Stimulated activated CD4-positive, alpha-beta T cell treated with anti-CD3 and anti-CD28 coated beads, Interleukin-4, amount 100 ng/mL, for 1 hour (primary cell): Measurements from ENCODE around the gene KISS1R.

Experiments
- DNase-seq: peaks from one replicate; pipeline ENCODE4 v3.0.0-alpha.2; 2020

KISS1R gene

DNA sequence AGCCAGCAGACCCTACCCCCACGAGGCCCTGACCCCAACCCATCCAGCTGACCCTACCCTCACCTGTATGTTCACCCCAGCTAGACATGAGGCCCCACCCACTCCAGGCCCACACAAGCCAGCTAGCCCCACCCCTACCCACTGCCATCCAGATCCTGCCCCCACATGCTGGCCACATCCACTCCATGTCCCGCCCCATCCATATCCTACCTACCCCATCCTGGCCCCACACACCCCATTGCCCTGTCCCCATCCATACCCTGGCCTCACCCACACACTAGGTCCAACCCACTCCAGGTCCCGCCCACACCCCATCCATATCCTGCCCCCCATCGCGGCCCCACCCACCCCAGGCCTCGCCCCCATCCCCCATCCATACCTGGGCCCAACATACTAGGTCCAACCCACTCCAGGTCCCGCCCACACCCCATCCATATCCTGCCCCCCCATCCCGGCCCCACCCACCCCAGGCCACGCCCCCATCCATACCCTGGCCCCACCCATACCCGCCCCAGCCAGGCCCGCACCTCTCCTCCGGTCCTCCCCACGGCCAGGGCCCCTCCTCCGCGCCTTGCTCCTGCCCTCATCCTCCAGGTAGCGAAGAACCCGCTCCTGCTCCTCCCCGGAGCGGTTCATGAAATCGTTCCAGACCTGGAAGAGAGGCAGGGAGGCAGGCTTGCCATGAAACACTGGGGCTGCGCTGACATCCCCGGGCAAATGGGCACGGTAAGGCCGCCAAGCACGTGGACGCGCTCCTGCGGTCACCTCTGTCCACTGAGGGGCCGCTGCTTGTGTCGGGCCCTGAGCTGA, 16.6 kb upstream of the KISS1R start:
- no peak for DNase-seq

DNA sequence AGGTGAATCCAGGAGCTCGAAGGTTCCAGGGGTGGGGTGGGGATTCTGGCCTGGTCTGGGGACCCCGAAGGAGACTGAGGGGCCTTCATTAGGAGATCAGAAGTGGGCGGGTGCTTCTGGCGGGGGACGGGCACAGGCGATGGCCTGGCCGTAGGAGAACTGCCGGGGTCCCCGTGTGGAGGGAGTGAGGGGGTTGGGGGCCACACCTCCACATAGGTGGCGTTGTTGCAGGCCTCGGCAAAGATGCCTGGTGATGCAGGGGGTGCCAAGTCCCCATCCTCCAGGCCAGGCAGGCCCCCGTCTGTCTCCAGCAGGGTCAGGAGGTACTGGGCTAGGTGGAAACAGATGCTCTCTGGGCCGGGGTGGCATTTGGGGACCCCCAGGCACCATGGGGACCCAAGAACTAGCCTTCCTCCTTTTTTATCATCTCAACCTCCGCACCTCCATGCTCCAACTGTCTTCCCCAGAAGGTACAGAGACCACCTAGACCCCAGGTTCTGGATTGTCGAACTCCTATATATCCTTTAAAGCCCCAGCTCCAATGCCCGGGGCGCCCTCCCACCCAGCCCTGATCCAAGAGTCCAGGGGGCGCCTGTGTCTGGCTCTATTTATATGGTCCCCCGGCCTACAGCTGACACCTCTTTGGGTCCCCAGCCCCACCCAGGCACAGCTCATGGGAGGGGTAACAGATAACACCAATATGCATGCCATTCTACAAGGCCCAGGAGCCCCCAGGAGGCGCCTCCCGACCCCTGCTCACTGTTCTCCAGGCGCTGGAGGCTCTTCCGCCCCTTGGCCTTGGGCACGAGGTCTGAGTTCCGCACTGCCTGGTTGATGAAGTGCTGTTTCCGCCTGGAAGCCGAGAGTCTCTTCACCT, 15.7 kb upstream of the KISS1R start:
- DNase-seq: no peak

- DNase-seq: no peak
These were observed 15.1 kb upstream of the KISS1R start for GRCh38 chr19:902093-902370.

- DNase-seq: no peak
These were observed 14.5 kb upstream of the KISS1R start for GRCh38 chr19:902446-903226.

- no peak for DNase-seq
These were observed 13.8 kb upstream of the KISS1R start for GRCh38 chr19:903266-903797.

GRCh38 chr19:904545-904944, 12.6 kb upstream of the KISS1R start:
- DNase-seq: no peak

GRCh38 chr19:906480-906879, 10.7 kb upstream of the KISS1R start:
- DNase-seq: no peak

DNA sequence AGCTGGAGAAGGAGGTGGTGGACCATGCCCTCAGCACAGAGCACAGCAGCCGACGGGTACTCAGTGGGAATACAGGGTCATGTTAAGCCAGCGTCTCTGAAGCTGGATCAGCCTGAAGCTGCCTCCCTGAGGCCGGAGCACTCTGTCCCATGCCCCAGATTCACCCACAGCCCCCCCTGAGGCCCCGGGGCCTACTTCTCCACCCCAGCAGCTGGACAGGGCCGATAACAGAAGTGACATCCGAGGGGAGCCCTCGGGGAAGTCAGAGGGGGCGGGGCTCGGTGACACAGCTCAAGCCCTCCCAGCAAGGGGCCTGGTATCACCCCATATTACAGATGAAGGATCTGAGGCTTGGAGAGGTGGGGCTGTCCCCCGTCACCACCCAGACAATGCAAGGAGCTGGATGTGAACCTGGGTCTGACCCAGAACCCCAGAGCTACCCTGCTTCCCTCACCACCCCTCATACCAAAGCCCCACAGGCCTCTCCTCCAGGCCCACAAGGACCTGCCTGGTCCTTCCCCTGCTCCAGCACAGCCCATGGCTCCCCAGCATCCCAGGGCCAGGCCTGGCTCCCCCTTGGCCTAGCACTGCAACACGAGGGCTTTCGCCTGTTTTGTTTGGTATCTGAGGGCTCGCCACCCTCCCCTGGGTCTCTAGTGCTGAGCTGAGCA, 9.8 kb upstream of the KISS1R start:
- peak; percentile 33 for DNase-seq

- DNase-seq: no peak
These were observed 5.7 kb upstream of the KISS1R start for GRCh38 chr19:911197-912033.

DNA sequence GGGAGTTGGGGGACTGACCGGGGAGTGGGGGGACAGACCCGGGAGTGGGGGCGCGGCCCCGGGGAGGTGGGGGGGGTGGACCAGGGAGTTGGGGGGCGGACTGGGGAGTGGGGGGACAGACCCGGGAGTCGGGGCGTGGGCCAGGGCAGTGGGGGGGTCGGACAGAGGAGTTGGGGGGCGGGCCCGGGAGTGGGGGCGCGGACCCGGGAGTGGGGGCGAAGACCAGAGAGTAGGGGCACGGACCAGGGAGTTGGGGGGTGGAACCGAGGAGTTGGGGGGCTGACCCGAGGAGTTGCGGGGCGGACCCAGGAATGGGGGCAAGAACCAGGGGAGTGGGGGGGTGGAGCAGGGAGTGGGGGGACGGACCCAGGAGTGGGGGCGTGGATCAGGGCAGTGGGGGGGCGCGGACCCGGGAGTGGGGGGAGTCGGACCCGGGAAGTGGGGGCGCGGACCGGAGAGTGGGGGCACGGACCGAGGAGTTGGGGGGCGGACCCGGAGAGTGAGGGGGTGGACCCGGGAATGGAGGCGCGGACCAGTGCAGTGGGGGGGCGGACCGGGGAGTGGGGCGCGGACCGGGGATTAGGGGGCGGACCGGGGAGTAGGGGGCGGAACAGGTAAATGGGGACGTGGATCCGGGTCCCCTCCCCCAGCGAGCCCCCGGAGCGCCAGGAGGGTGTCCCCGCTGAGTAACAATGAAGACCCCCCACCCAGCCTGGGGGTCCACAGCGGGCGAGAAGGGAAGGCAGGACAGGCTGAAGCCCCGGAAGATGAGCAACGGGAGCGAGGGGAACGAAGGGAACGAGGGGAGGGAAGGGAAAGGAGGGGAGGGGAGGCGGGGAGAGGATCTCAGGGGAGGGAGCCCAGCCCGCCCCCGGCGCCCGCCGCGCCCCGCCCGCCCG, 4.7 kb upstream of the KISS1R start:
- DNase-seq: peak; percentile 46

- DNase-seq: peak; percentile 89
These were observed 3.9 kb upstream of the KISS1R start, which contains the start of gene R3HDM4 for GRCh38 chr19:913080-913748. TSS of gene R3HDM4 (minus strand) at chr19:913219. CDS start at chr19:913157, 62 bp downstream.

DNA sequence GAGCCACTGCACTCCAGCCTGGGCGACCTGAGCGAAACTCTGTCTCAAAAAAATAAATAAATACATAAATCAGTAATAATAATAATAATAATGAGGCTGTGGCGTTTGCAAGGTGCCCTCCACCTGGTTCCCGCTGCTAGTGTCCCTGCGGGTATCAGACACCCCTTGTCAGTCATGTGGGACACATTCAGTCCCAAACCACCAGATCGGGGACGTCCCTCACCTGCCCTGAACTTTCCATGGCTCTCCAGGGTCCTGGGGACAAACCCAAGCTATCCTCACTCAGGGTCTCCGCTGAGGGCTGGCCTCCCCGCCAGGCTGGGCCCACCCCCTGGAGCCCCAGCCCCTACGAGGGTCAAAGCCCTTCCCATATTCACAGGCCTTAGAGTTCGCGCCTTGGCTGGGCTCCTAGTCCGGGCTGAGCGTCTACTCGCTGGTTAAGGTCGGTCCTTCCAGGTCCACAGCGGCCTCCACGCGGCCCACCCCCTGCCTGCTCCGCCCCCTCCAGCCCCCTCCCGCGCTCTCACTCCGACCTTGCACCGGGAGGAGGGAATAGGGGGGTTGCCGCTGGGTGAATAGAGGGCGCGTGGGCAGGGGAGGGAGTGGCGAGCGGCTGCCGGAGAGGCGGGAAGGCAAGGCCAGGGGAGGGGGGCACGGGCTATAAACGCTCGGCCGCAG, 349 bp upstream of the KISS1R start:
- peak; percentile 53 for DNase-seq

- no peak for DNase-seq
These were observed 962 bp downstream of the KISS1R start for GRCh38 chr19:918152-918437.

DNA sequence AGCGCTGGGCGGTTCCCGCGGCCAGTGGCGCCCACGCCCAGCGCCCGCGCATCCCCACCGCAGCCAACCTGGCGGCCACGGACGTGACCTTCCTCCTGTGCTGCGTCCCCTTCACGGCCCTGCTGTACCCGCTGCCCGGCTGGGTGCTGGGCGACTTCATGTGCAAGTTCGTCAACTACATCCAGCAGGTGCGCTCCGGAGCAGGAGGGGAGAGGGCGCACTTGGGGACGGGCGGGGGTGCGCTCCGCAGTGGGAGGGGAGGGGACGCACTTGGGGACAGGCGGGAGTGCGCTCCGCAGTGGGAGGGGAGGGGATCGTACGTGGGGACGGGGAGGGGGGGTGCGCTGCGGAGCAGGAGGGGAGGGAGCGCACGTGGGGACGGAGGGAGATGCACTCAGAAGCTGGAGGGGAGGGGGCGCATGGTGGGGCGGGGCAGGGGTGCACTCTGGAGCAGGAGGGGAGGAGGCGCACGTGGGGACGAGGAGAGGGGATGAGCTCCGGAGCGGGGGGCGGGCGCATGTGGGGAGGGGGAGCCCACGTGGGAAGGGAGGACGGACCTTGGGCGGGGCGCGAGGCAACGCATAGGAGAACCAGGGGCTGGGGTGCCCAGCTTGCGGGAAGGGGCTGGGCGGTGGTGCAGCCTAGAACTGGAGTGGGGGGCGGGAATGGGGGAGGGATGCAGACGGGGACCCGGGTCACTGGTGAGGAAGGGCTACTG, 1.5 kb downstream of the KISS1R start:
- peak; percentile 36 for DNase-seq

GRCh38 chr19:919199-920050, 2.3 kb downstream of the KISS1R start:
- peak; percentile 53 for DNase-seq

DNA sequence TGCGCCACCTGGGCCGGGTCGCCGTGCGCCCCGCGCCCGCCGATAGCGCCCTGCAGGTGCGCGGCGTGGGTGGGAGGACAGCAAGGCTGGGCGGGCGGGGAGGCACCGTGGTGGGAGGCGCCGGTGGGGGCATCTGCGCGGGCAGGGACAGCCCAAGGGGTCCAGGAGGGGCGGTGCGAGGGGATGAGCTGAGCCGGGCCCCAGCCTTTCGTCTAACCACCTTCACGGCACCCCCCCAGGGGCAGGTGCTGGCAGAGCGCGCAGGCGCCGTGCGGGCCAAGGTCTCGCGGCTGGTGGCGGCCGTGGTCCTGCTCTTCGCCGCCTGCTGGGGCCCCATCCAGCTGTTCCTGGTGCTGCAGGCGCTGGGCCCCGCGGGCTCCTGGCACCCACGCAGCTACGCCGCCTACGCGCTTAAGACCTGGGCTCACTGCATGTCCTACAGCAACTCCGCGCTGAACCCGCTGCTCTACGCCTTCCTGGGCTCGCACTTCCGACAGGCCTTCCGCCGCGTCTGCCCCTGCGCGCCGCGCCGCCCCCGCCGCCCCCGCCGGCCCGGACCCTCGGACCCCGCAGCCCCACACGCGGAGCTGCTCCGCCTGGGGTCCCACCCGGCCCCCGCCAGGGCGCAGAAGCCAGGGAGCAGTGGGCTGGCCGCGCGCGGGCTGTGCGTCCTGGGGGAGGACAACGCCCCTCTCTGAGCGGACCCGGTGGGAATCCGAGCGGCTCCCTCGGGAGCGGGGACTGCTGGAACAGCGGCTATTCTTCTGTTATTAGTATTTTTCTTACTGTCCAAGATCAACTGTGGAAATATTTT, 3.1 kb downstream of the KISS1R start:
- DNase-seq: peak; percentile 68

- DNase-seq: peak; percentile 43
These were observed 7.5 kb downstream of the KISS1R start for GRCh38 chr19:924553-925086.
